Measurements from ENCODE around the gene ITIH4. TPM values are rescaled to one million over a fixed set of nuclear protein-coding genes. Genes with fewer than 3 reads are reported as not detected.

ITIH4 gene
- total RNA-seq, 1 experiment from 2014 or later: 1.5 TPM

DNA sequence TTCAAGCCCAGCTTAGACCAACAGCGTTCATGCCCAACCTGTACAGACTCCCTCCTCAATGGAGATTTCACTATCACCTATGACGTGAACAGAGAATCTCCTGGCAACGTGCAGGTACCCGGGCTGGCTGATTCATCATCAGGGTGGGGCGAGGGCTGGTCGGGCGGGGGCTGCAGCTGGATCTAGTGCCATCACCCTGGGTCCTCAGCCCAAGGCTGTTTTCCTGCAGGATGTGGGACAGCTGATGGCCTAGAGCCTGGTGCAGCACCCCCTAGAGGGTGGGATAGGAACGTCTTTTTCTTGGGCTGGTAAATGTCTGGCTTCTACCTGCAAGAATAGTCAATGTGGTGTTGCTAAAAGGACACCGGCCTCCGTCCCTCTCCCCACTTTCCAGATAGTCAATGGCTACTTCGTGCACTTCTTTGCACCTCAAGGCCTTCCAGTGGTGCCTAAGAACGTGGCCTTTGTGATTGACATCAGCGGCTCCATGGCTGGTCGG, 31.4 kb downstream of the ITIH4 start:
- H3K27ac ChIP-seq (ENCODE audit: low read length): no peak overlapping the region
- TF ChIP-seq TCF7L2 (IDR thresholded peaks at IDR 0.05; ENCODE audit: low read depth, low read length) (no peak), SIN3A (IDR thresholded peaks at IDR 0.05; ENCODE audit: borderline replicate concordance, insufficient read depth, low read depth, low read length) (no peak), CTCF (IDR thresholded peaks at IDR 0.05) (no peak; the same call in 1 of the 2 replicates), REST (IDR thresholded peaks at IDR 0.05; ENCODE audit: insufficient read depth in 1 of 2, low read depth in 2 of 2, low read length in 1 of 2) (no peak), POLR2AphosphoS5 (IDR thresholded peaks at IDR 0.05; ENCODE audit: low read depth, low read length) (no peak)
- peak; percentile 46; the same call in 1 of the 2 replicates for ATAC-seq
- H3K9me3 ChIP-seq (ENCODE audit: control insufficient read depth, insufficient read depth, low read depth, low read length): no peaks in the 10 kb centered on the region
- DNase-seq (ENCODE audit: low read depth, low spot score): peak; percentile 5
- ChIA-PET POLR2A (no interaction called here), CTCF (interaction anchor here (0.5 to 0.7 kb wide), 3 partner anchors 19 to 135 kb away, joined by 3 to 8 read pairs (median 4); no protein-coding TSS in a partner anchor)
- no peak overlapping the region for H3K4me3 ChIP-seq (ENCODE audit: low read depth in 2 of 2, low read length in 2 of 2)
- no TSS peak for BruUV-seq (replicated peaks)
- H3K4me1 ChIP-seq (ENCODE audit: control insufficient read depth, insufficient read depth, low read length): no peaks in the 10 kb centered on the region
- H3K27me3 ChIP-seq (ENCODE audit: control insufficient read depth, insufficient read depth, low read length): no peaks in the 10 kb centered on the region
- in situ Hi-C loops (cut with HindIII; ENCODE audit: low pct_unique_long_range_greater_than_20kb, low sequenced_read_pairs) (no loop called here), intact Hi-C loops (cut with micrococcal nuclease; ENCODE audit: unreplicated experiment) (no loop called here)
- H3K36me3 ChIP-seq (ENCODE audit: control insufficient read depth, insufficient read depth, low read length): no peaks in the 10 kb centered on the region

DNA sequence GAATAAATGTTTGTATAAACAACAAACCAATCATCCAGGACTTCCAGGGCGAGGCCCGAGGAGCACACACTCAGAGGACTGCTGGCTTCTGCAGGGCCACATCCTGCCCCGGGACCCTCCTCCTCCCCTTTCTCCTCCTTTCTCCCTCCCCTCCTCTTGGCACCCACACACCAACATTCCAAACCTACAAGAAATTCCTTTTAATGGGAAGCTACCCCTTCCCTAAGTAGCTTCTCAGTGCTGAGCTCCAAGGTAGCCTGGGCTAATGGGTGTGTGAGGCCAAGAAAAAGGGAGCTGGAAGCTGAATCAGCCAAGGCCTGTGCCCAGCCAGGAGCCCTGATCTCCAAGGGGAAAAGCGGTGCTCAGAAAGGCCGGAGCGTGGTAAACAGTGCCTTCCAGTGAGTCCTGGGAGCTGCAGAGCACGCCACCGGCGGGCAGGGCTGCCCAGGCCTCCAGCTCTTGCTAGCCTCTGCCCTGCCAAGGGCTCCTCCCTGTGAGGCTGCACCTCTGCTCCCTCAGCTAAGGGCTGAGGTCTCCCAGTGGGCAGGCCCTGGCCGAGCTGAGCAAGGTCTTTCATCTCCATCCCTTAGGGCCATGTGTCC, 32.0 kb downstream of the ITIH4 start:
- ATAC-seq: no peak

More for the DNA sequence above, 32.0 kb downstream of the ITIH4 start:
- Histone ChIP-seq H3K27ac (ENCODE audit: low read length) (no peak overlapping the region), H3K27me3 (ENCODE audit: control insufficient read depth, insufficient read depth, low read length) (no peaks in the 10 kb centered on the region), H3K9me3 (ENCODE audit: control insufficient read depth, insufficient read depth, low read depth, low read length) (no peaks in the 10 kb centered on the region), H3K36me3 (ENCODE audit: control insufficient read depth, insufficient read depth, low read length) (no peaks in the 10 kb centered on the region), H3K4me1 (ENCODE audit: control insufficient read depth, insufficient read depth, low read length) (no peaks in the 10 kb centered on the region), H3K4me3 (ENCODE audit: low read depth in 2 of 2, low read length in 2 of 2) (no peak overlapping the region)
- no peak for DNase-seq (ENCODE audit: low read depth, low spot score)
- no peak for TF ChIP-seq REST (IDR thresholded peaks at IDR 0.05; ENCODE audit: insufficient read depth in 1 of 2, low read depth in 2 of 2, low read length in 1 of 2)
- no peak for TF ChIP-seq SIN3A (IDR thresholded peaks at IDR 0.05; ENCODE audit: borderline replicate concordance, insufficient read depth, low read depth, low read length)
- no peak for TF ChIP-seq CTCF (IDR thresholded peaks at IDR 0.05)
- in situ Hi-C loops (cut with HindIII; ENCODE audit: low pct_unique_long_range_greater_than_20kb, low sequenced_read_pairs): no loop called here
- no TSS peak for BruUV-seq (replicated peaks)
- intact Hi-C loops (cut with micrococcal nuclease; ENCODE audit: unreplicated experiment): no loop called here
- CTCF ChIA-PET: interaction anchor here (0.5 to 0.7 kb wide), 2 partner anchors 19 to 136 kb away, joined by 3 to 8 read pairs; no protein-coding TSS in a partner anchor
- POLR2A ChIA-PET: no interaction called here
